ENCODE results near the gene OSBP2.

Gene OSBP2

DNA sequence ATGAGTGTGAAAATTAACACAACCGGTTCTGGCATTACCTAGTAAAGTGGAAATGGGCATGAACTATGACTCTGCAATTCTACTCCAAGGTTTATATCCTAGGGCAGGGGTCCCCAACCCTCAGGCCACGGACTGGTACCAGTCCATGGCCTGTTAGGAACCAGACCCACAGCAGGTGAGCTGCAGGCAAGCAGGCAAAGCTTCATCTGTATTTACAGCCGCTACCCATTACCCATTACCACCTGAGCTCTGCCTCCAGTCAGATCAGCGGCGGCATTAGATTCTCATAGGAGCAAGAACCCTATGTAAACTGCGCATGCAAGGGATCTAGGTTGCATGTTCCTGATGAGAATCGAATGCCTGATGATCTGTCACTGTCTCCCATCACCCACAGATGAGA lies 224.1 kb downstream of the OSBP2 start:
- H3K4me3 ChIP-seq (ENCODE audit: control insufficient read depth, low read depth, low read length), result no peak overlapping the region
- DNase-seq (ENCODE audit: low read depth), result no peak
- TF ChIP-seq, protein P1, sequence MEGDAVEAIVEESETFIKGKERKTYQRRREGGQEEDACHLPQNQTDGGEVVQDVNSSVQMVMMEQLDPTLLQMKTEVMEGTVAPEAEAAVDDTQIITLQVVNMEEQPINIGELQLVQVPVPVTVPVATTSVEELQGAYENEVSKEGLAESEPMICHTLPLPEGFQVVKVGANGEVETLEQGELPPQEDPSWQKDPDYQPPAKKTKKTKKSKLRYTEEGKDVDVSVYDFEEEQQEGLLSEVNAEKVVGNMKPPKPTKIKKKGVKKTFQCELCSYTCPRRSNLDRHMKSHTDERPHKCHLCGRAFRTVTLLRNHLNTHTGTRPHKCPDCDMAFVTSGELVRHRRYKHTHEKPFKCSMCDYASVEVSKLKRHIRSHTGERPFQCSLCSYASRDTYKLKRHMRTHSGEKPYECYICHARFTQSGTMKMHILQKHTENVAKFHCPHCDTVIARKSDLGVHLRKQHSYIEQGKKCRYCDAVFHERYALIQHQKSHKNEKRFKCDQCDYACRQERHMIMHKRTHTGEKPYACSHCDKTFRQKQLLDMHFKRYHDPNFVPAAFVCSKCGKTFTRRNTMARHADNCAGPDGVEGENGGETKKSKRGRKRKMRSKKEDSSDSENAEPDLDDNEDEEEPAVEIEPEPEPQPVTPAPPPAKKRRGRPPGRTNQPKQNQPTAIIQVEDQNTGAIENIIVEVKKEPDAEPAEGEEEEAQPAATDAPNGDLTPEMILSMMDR (conservative IDR thresholded peaks at IDR 0.05; ENCODE audit: control insufficient read depth, insufficient read depth, low read depth, low read length), result no peak

DNA sequence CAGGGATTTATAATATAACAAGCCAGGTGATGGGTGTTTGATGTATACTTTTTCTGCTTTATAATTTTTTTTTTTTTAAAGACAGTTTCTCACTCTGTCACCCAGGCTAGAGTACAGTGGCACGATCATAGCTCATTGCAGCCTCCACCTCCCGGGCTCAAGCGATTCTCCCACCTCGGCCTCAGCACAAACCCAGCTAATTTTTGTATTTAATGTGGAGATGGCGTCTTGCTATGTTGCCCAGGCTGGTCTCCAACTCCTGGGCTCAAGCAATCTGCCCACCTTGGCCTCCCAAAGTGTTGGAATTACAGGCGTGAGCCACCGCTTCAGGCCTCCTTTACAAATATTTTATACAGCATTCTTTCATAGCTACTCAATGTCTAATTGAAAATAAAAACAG lies 225.3 kb downstream of the OSBP2 start:
- no peak for DNase-seq (ENCODE audit: low read depth)
- H3K4me3 ChIP-seq (ENCODE audit: control insufficient read depth, low read depth, low read length), result no peak overlapping the region
- TF ChIP-seq, protein P1 (conservative IDR thresholded peaks at IDR 0.05; ENCODE audit: control insufficient read depth, insufficient read depth, low read depth, low read length), result no peak

DNA sequence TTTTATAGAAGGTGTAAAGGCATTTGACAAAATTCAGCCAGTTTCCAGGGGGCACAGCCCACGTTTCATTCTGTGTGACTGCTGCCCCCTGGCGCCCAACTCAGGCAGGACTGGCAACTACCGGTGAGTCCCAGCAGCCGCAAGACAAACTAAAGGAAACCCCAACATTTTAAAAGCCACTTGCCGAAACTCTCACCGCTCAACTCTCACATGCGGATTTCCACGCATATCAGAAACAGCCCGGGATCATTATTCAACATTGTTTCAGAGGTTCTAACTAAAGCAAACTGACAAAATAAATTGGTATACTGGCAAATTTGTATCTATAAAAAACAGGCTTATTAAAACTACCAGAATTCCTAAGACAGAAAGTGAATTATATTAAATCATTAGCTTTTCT lies 225.7 kb downstream of the OSBP2 start:
- DNase-seq (ENCODE audit: low read depth), result peak; percentile 60
- no peak overlapping the region for H3K4me3 ChIP-seq (ENCODE audit: control insufficient read depth, low read depth, low read length)
- TF ChIP-seq, protein P1 (conservative IDR thresholded peaks at IDR 0.05; ENCODE audit: control insufficient read depth, insufficient read depth, low read depth, low read length), result peak; percentile 86

DNA sequence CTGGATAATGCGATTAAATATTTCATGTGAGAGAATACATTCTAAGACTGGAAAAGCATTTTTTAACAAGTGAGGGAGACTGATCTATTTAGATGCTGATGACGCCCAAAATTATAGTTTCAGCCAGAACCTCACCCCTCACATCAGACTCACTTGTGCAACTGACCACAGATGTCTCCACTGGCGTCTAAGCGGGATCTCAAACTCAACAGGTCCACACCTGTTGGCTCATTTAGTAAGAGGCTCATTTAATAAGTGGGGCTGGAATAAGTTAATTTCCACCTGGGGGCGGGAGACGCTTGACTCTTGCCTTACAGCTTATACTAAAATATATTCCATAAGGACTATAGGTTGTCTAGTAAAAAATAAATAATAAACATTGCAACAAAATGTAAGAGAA lies 226.4 kb downstream of the OSBP2 start:
- no peak overlapping the region for H3K4me3 ChIP-seq (ENCODE audit: control insufficient read depth, low read depth, low read length)
- TF ChIP-seq, protein P1 (conservative IDR thresholded peaks at IDR 0.05; ENCODE audit: control insufficient read depth, insufficient read depth, low read depth, low read length), result no peak
- peak; percentile 7 for DNase-seq (ENCODE audit: low read depth)

DNA sequence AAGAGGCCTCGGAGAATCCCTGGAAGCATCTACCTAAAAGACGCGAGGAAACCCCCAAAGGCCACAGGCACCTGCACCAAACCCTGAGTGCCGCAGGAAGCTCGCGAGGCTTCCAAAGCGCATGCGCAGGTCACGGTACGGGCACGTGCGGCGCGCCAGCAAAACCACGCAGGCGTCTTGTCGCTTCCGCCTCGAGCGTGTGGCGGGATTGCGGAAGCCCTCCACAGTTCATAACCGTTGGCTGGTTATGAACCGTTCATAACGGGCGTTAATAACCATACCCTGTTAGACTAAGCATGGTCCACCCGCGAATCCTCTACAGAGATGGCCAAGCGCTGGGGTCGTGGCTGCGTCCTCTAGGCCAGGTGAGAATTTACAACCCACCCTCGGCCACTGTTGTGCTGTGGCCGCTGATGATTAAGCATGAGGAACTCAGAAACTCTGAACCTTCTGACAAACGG lies 227.5 kb downstream of the OSBP2 start:
- TF ChIP-seq, protein P1 (conservative IDR thresholded peaks at IDR 0.05; ENCODE audit: control insufficient read depth, insufficient read depth, low read depth, low read length), result no peak
- H3K4me3 ChIP-seq (ENCODE audit: control insufficient read depth, low read depth, low read length), result peak overlapping the region; percentile 14
- peak; percentile 53 for DNase-seq (ENCODE audit: low read depth)

DNA sequence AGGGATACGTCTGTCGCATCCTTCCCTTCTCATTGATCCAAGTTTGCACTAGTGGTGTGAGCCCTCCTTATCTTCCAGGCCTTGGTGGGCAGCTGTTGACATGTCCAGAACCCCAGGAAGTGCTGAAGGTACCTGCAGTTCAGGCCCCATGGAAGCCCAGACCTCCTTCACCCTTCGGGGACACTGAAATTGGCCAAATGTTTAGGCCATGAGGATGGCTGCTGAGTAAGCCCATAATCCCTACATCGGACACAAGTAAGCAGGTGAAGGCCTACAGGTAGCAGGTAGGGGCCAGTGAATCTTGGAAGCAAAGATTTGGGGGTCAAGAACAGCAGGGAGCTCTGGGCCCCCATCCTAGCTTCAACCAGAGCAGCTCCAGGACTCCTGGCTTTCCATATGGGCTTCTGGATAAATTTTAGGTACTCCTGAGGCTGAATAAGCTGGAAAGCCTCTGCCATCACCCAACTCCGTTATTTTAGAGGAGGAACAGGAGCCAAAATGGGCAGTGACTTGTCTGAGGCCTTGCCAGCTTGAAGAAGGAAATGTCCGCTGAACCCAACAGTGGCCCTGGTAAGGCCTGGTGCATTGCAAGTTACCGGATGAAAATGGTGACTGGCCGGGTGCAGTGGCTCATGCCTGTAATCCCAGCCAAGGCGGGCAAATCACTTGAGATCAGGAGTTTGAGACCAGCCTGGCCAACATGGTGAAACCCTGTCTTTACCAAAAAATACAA lies 228.7 kb downstream of the OSBP2 start:
- DNase-seq (ENCODE audit: low read depth), result no peak
- TF ChIP-seq, protein P1 (conservative IDR thresholded peaks at IDR 0.05; ENCODE audit: control insufficient read depth, insufficient read depth, low read depth, low read length), result no peak

More for the DNA sequence above, 228.7 kb downstream of the OSBP2 start:
- H3K4me3 ChIP-seq (ENCODE audit: control insufficient read depth, low read depth, low read length), result no peak overlapping the region

Data from fibroblast of mammary gland (primary cell).